MG63 (cell line): Measurements from ENCODE around the gene HAUS7. TPM values are rescaled to one million over a fixed set of nuclear protein-coding genes. Genes with fewer than 3 reads are reported as not detected.
"Not testable (repeated sequence)": the region's sequence is repeated elsewhere in the genome, so short reads cannot be mapped to it uniquely, and the experiment has no call there.

Experiments used
- DNase-seq: peaks from one replicate; pipeline ENCODE4 v3.0.0-alpha.2; 2020
- H3K27me3 ChIP-seq: fragments of 250-450 bp; sonication (Bioruptor Pico); 2 replicates; pipeline ENCODE4 v1.5.1; 2020; ENCODE audit warnings: mild to moderate bottlenecking, moderate library complexity
- H3K36me3 ChIP-seq: fragments of 250-450 bp; sonication (Bioruptor Pico); 2 replicates; pipeline ENCODE4 v1.5.1; 2020; ENCODE audit warnings: mild to moderate bottlenecking, moderate library complexity
- H3K4me3 ChIP-seq: fragments of 250-450 bp; sonication (Bioruptor Pico); 2 replicates; pipeline ENCODE4 v1.5.1; 2020; ENCODE audit warnings: mild to moderate bottlenecking, moderate library complexity
- H3K9me3 ChIP-seq: fragments of 250-450 bp; sonication (Bioruptor Pico); 2 replicates; pipeline ENCODE4 v1.5.1; 2020; ENCODE audit warnings: mild to moderate bottlenecking, moderate library complexity
- total RNA-seq: library from RNA; depleted of rRNA; stranded (reverse); fragments of >200 nt; shearing (Covaris generic); gene quantifications from 2 replicates; pipeline ENCODE4 v1.2.3, GENCODE V29; 2014; ENCODE audit warnings: low replicate concordance

HAUS7 gene
- total RNA-seq, 1 experiment from 2014 or later, result 42.4 TPM

GRCh38 chrX:153411988-153412574 is 58.3 kb downstream of the HAUS7 start:
- no peak overlapping the region for H3K4me3 ChIP-seq
- DNase-seq, result no peak
- no peaks in the 10 kb centered on the region for H3K36me3 ChIP-seq
- no peaks in the 10 kb centered on the region for H3K9me3 ChIP-seq
- H3K27me3 ChIP-seq, result no peaks in the 10 kb centered on the region

- Histone ChIP-seq H3K9me3 (no peaks in the 10 kb centered on the region), H3K36me3 (no peaks in the 10 kb centered on the region), H3K4me3 (peak within 1 kb of the TSS; percentile 40), H3K27me3 (no peaks in the 10 kb centered on the region)
- DNase-seq, result peak; percentile 7
Measured at GRCh38 chrX:153411255-153411987, 59.0 kb downstream of the HAUS7 start, which contains the start of gene ZFP92. Gene ZFP92, plus strand, starts transcription at chrX:153411472. Its CDS starts 6,851 bp downstream, at chrX:153418323.

GRCh38 chrX:153410888-153411254 is 59.5 kb downstream of the HAUS7 start:
- H3K36me3 ChIP-seq, result no peaks in the 10 kb centered on the region
- no peaks in the 10 kb centered on the region for H3K27me3 ChIP-seq
- H3K9me3 ChIP-seq, result no peaks in the 10 kb centered on the region
- H3K4me3 ChIP-seq, result peak overlapping the region; percentile 40; the same call in 1 of the 2 replicates
- DNase-seq, result no peak

- Histone ChIP-seq H3K36me3 (no peaks in the 10 kb centered on the region), H3K9me3 (no peaks in the 10 kb centered on the region), H3K4me3 (no peak overlapping the region), H3K27me3 (no peaks in the 10 kb centered on the region)
- no peak for DNase-seq
Measured at GRCh38 chrX:153410373-153410772, 60.0 kb downstream of the HAUS7 start.

GRCh38 chrX:153409414-153410101 is 60.8 kb downstream of the HAUS7 start:
- H3K4me3 ChIP-seq, result no peak overlapping the region
- DNase-seq, result no peak
- H3K9me3 ChIP-seq, result no peaks in the 10 kb centered on the region
- H3K27me3 ChIP-seq, result no peaks in the 10 kb centered on the region
- H3K36me3 ChIP-seq, result no peaks in the 10 kb centered on the region

GRCh38 chrX:153408871-153409351 is 61.5 kb downstream of the HAUS7 start:
- DNase-seq, result no peak
- Histone ChIP-seq H3K36me3 (no peaks in the 10 kb centered on the region), H3K9me3 (no peaks in the 10 kb centered on the region), H3K4me3 (no peak overlapping the region), H3K27me3 (no peaks in the 10 kb centered on the region)

- Histone ChIP-seq H3K27me3 (peaks cover under 1% of the 10 kb centered on the region; the same call in 1 of the 2 replicates), H3K4me3 (no peak overlapping the region), H3K9me3 (no peaks in the 10 kb centered on the region), H3K36me3 (no peaks in the 10 kb centered on the region)
- no peak for DNase-seq
Measured at GRCh38 chrX:153408221-153408721, 62.1 kb downstream of the HAUS7 start.

GRCh38 chrX:153407736-153408135 is 62.6 kb downstream of the HAUS7 start:
- H3K9me3 ChIP-seq, result no peaks in the 10 kb centered on the region
- no peaks in the 10 kb centered on the region for H3K36me3 ChIP-seq
- H3K27me3 ChIP-seq, result peaks cover 2% of the 10 kb centered on the region; the same call in 1 of the 2 replicates
- no peak for DNase-seq
- no peak overlapping the region for H3K4me3 ChIP-seq

GRCh38 chrX:153406903-153407302 is 63.5 kb downstream of the HAUS7 start:
- no peak overlapping the region for H3K4me3 ChIP-seq
- no peaks in the 10 kb centered on the region for H3K9me3 ChIP-seq
- H3K36me3 ChIP-seq, result no peaks in the 10 kb centered on the region
- no peak for DNase-seq
- H3K27me3 ChIP-seq, result peaks cover 2% of the 10 kb centered on the region; the same call in 1 of the 2 replicates

GRCh38 chrX:153406011-153406410 is 64.4 kb downstream of the HAUS7 start:
- no peak for DNase-seq
- no peaks in the 10 kb centered on the region for H3K36me3 ChIP-seq
- no peak overlapping the region for H3K4me3 ChIP-seq
- H3K27me3 ChIP-seq, result peaks cover 2% of the 10 kb centered on the region; the same call in 1 of the 2 replicates
- H3K9me3 ChIP-seq, result no peaks in the 10 kb centered on the region

GRCh38 chrX:153405426-153405825 is 65.0 kb downstream of the HAUS7 start:
- Histone ChIP-seq H3K4me3 (no peak overlapping the region), H3K36me3 (no peaks in the 10 kb centered on the region), H3K9me3 (no peaks in the 10 kb centered on the region), H3K27me3 (peaks cover 2% of the 10 kb centered on the region; the same call in 1 of the 2 replicates)
- no peak for DNase-seq

- not testable (repeated sequence) for DNase-seq, H3K27me3 ChIP-seq, H3K36me3 ChIP-seq, H3K9me3 ChIP-seq, H3K4me3 ChIP-seq
Measured at GRCh38 chrX:153404333-153404732, 66.0 kb downstream of the HAUS7 start.

GRCh38 chrX:153401133-153401764 is 69.1 kb downstream of the HAUS7 start, which contains the start of gene PNMA6E:
Gene PNMA6E, minus strand, starts transcription at chrX:153401350. Its CDS starts 2,501 bp downstream, at chrX:153398849.
- peaks cover 2% of the 10 kb centered on the region; the same call in 1 of the 2 replicates for H3K27me3 ChIP-seq
- no peak within 1 kb of the TSS for H3K4me3 ChIP-seq
- no peaks in the 10 kb centered on the region for H3K9me3 ChIP-seq
- H3K36me3 ChIP-seq, result no peaks in the 10 kb centered on the region
- DNase-seq, result no peak

GRCh38 chrX:153400146-153401132 is 69.9 kb downstream of the HAUS7 start:
- peaks cover 2% of the 10 kb centered on the region; the same call in 1 of the 2 replicates for H3K27me3 ChIP-seq
- H3K9me3 ChIP-seq, result no peaks in the 10 kb centered on the region
- no peak overlapping the region for H3K4me3 ChIP-seq
- peak; percentile 29 for DNase-seq
- no peaks in the 10 kb centered on the region for H3K36me3 ChIP-seq

- no peak for DNase-seq
Measured at GRCh38 chrX:153398275-153398960, 72.0 kb downstream of the HAUS7 start.

More at GRCh38 chrX:153398275-153398960, 72.0 kb downstream of the HAUS7 start:
- Histone ChIP-seq H3K27me3 (peaks cover 2% of the 10 kb centered on the region; the same call in 1 of the 2 replicates), H3K4me3 (no peak overlapping the region), H3K36me3 (no peaks in the 10 kb centered on the region), H3K9me3 (no peaks in the 10 kb centered on the region)
